SU-DHL-6 (cell line): ENCODE data around the gene MYOCD.

Experiments
- H2AFZ ChIP-seq: fragments of 200-600 bp; sonication (generic); 2 replicates; pipeline ENCODE4 v1.6.1; 2014; ENCODE audit warnings: low read depth, mild to moderate bottlenecking, moderate library complexity, mixed read lengths, antibody characterized with exemption, low read length; ENCODE audit not compliant: severe bottlenecking
- H3F3A ChIP-seq: fragments of 200-600 bp; shearing (Covaris generic); 2 replicates; pipeline ENCODE4 v1.6.0; 2016; ENCODE audit warnings: antibody characterized with exemption, mild to moderate bottlenecking; ENCODE audit not compliant: insufficient read depth
- H3K27ac ChIP-seq: fragments of 200-600 bp; sonication (generic); 2 replicates; pipeline ENCODE4 v1.5.1; 2016; ENCODE audit warnings: low read depth, mild to moderate bottlenecking, low read length, moderate library complexity, mixed read lengths
- H3K27me3 ChIP-seq: fragments of 200-600 bp; sonication (generic), shearing (Covaris generic); 2 replicates; pipeline ENCODE4 v1.6.0; 2014; ENCODE audit warnings: mild to moderate bottlenecking, low read length
- H3K36me3 ChIP-seq: fragments of 200-600 bp; sonication (generic); 2 replicates; pipeline ENCODE4 v1.6.1; 2014; ENCODE audit warnings: mild to moderate bottlenecking, low read length, mixed read lengths
- H3K4me2 ChIP-seq: fragments of 300-600, 200-600 bp; shearing (Covaris generic), sonication (generic); 2 replicates; pipeline ENCODE4 v1.6.0; 2014; ENCODE audit warnings: low read length, low read depth, mild to moderate bottlenecking; ENCODE audit not compliant: poor library complexity, severe bottlenecking
- H3K4me3 ChIP-seq: fragments of 200-600 bp; sonication (generic); 2 replicates; pipeline ENCODE4 v1.5.1; 2014; ENCODE audit warnings: antibody characterized with exemption, low read length, mild to moderate bottlenecking, mixed read lengths; ENCODE audit not compliant: insufficient read depth, poor library complexity, severe bottlenecking
- H3K79me2 ChIP-seq: fragments of 200-600 bp; sonication (generic); 2 replicates; pipeline ENCODE4 v1.6.1; 2014; ENCODE audit warnings: mild to moderate bottlenecking, low read length, moderate library complexity; ENCODE audit not compliant: insufficient read depth
- H3K9ac ChIP-seq: fragments of 200-600 bp; sonication (generic); 2 replicates; pipeline ENCODE4 v1.7.0; 2014; ENCODE audit warnings: mild to moderate bottlenecking, low read length
- H3K9me2 ChIP-seq: fragments of 200-600 bp; sonication (generic); replicated peaks from 2 replicates; pipeline ENCODE4 v1.6.1; 2014; ENCODE audit warnings: low read length; ENCODE audit not compliant: insufficient read depth
- H3K9me3 ChIP-seq: fragments of 200-600 bp; sonication (generic); 2 replicates; pipeline ENCODE4 v1.6.1; 2014; ENCODE audit warnings: low read length, mixed read lengths; ENCODE audit not compliant: insufficient read depth
- H4K20me1 ChIP-seq: fragments of 200-600 bp; sonication (generic); 2 replicates; pipeline ENCODE4 v1.6.1; 2014; ENCODE audit warnings: low read depth, mild to moderate bottlenecking, antibody characterized with exemption, low read length, moderate library complexity, mixed read lengths
- EZH2phosphoT487 ChIP-seq: fragments of 200-600 bp; sonication (generic), shearing (Covaris generic); conservative IDR thresholded peaks from 2 replicates; pipeline ENCODE4 v1.6.1; 2018; ENCODE audit warnings: mild to moderate bottlenecking, antibody characterized with exemption, low read length, moderate library complexity, mixed read lengths
- TF ChIP-seq, protein P1 (sequence below): fragments of 200-600 bp; sonication (generic); IDR thresholded peaks from one replicate; pipeline ENCODE4 v1.5.1; 2017; ENCODE audit warnings: antibody characterized with exemption, mild to moderate bottlenecking, low read length, moderate library complexity; ENCODE audit not compliant: insufficient read depth, poor library complexity, severe bottlenecking

The MYOCD gene

DNA sequence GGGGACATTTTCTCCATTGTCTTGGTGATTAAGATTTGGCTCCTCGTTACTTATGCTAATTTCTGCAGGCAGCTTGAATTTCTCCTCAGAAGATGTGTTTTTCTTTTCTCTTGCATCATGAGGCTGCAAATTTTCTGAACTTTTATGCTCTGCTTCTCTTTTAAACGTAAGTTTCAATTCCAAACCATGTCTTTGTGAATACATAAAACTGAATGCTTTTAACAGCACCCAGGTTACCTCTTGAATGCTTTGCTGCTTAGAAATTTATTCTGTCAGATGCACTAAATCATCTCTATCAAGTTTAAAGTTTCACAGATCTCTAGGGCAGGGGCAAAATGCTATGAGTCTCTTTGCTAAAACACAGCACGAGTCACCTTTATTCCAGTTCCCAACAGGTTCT lies 143.0 kb downstream of the MYOCD start:
- Histone ChIP-seq H3K9ac (no peak overlapping the region), H3K4me2 (no peak overlapping the region), H3K4me3 (no peak overlapping the region)

DNA sequence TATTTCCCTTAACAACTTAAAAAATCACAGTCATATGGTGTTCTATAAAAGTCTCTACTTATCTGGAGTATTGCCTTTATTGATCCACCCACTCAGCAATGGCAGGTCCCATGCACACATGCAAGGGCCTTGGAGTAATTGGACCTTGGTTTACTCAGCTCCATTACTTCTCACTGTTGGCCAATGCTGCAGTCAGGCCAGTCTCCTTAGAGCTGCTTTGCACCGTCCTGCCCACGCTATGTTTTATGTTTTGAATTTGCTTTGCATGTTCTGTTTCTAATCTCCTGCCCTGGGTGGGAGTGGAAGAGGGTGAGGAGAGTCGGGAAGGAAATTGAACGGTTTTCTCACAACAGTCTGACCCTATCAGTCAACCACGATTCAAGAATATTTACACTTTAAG lies 147.2 kb downstream of the MYOCD start:
- Histone ChIP-seq H3K9ac (no peak overlapping the region), H3F3A (no peaks in the 10 kb centered on the region; the same call in 1 of the 2 replicates), H3K4me3 (no peak overlapping the region), H2AFZ (no peak overlapping the region), H3K4me2 (no peak overlapping the region), H3K27me3 (no peaks in the 10 kb centered on the region), H3K27ac (no peak overlapping the region), H3K36me3 (no peaks in the 10 kb centered on the region), H3K9me3 (no peaks in the 10 kb centered on the region), H4K20me1 (no peaks in the 10 kb centered on the region), H3K79me2 (no peaks in the 10 kb centered on the region), H3K9me2 (no peaks in the 10 kb centered on the region)
- no peak for TF ChIP-seq EZH2phosphoT487
- TF ChIP-seq, protein P1, sequence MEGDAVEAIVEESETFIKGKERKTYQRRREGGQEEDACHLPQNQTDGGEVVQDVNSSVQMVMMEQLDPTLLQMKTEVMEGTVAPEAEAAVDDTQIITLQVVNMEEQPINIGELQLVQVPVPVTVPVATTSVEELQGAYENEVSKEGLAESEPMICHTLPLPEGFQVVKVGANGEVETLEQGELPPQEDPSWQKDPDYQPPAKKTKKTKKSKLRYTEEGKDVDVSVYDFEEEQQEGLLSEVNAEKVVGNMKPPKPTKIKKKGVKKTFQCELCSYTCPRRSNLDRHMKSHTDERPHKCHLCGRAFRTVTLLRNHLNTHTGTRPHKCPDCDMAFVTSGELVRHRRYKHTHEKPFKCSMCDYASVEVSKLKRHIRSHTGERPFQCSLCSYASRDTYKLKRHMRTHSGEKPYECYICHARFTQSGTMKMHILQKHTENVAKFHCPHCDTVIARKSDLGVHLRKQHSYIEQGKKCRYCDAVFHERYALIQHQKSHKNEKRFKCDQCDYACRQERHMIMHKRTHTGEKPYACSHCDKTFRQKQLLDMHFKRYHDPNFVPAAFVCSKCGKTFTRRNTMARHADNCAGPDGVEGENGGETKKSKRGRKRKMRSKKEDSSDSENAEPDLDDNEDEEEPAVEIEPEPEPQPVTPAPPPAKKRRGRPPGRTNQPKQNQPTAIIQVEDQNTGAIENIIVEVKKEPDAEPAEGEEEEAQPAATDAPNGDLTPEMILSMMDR: no peak

More for the DNA sequence above, 143.0 kb downstream of the MYOCD start:
- TF ChIP-seq, protein P1: no peak
- TF ChIP-seq EZH2phosphoT487: no peak
- Histone ChIP-seq H3K79me2 (no peaks in the 10 kb centered on the region), H2AFZ (no peak overlapping the region), H4K20me1 (no peaks in the 10 kb centered on the region), H3K9me3 (no peaks in the 10 kb centered on the region), H3K9me2 (no peaks in the 10 kb centered on the region), H3K36me3 (no peaks in the 10 kb centered on the region), H3K27me3 (no peaks in the 10 kb centered on the region), H3F3A (no peaks in the 10 kb centered on the region; the same call in 1 of the 2 replicates), H3K27ac (no peak overlapping the region)

DNA sequence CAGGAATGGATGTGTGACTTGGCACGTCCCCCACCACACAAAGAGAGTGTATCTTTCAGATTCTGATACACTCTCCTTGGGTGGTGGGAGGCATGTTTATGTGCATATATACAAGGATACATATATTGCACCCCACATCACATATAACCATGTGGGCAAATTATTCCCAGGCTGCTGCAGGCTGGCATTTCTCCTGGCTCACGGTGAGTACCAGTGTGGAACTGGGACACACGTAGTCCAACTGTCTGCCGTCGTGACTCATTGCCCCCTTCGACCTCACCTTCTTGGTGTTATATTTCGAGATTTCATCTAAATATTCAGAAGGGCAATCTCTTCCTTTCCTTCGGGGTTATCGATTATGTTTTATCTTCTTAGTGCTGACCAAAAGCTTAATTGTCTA lies 148.0 kb downstream of the MYOCD start:
- no peak overlapping the region for H3K4me2 ChIP-seq
- H3K36me3 ChIP-seq: no peaks in the 10 kb centered on the region
- no peaks in the 10 kb centered on the region; the same call in 1 of the 2 replicates for H3F3A ChIP-seq
- no peak overlapping the region for H3K9ac ChIP-seq
- TF ChIP-seq, protein P1: no peak
- no peak for TF ChIP-seq EZH2phosphoT487
- no peak overlapping the region for H3K4me3 ChIP-seq
- H2AFZ ChIP-seq: no peak overlapping the region
- H4K20me1 ChIP-seq: no peaks in the 10 kb centered on the region
- H3K9me3 ChIP-seq: no peaks in the 10 kb centered on the region
- no peaks in the 10 kb centered on the region for H3K27me3 ChIP-seq
- no peaks in the 10 kb centered on the region for H3K79me2 ChIP-seq
- no peak overlapping the region for H3K27ac ChIP-seq
- H3K9me2 ChIP-seq: no peaks in the 10 kb centered on the region
